Spleen (tissue), 7 donors: ENCODE data around the gene AOX1.
"Not testable (repeated sequence)": the region's sequence is repeated elsewhere in the genome, so short reads cannot be mapped to it uniquely, and the experiment has no call there.

Experiments used
- CTCF ChIP-seq, 11 experiments: fragments of 200-600 bp in 7 of 11; fragments of 450-650 bp in 4 of 11; sonication (generic) in 4 of 11; IDR thresholded peaks in 8 of 11; conservative IDR thresholded peaks in 3 of 11; 1 replicate in 7 of 11; 2 replicates in 4 of 11; pipeline versions ENCODE4 v1.4.0 to v1.8.0; 2016 to 2021; ENCODE audit warnings: antibody characterized with exemption in 11 of 11, inconsistent platforms in 4 of 11, mild to moderate bottlenecking in 1 of 11
- POLR2A ChIP-seq, 3 donors: fragments of 450-650 bp; IDR thresholded peaks; one replicate each; pipeline ENCODE4 v1.5.1; 2017; ENCODE audit warnings: antibody characterized with exemption in 3 of 3, mild to moderate bottlenecking in 1 of 3
- donor health status: DM: no; HTN: no; CAD: no; lungs with moderate emphysema.
- donor health status: DM: no; HTN: no; CAD: no.
- donor health status: DM: no; HTN: no; CAD: no.

GRCh38 chr2:200715014-200715413 lies 129.2 kb downstream of the AOX1 start:
- TF ChIP-seq CTCF (IDR thresholded peaks at IDR 0.05 in 8 of 11, conservative IDR thresholded peaks at IDR 0.05 in 3 of 11); POLR2A (IDR thresholded peaks at IDR 0.05): not testable (repeated sequence)
